Kidney glomerular epithelial cell (primary cell): ENCODE results near the gene CLEC16A.

ENCODE experiments used
- DNase-seq: peaks from one replicate; lab custom pipeline; 2025; lab: John Stamatoyannopoulos, UW

The CLEC16A gene

GRCh38 chr16:11015607-11016006 is 71.2 kb downstream of the CLEC16A start:
- no peak for DNase-seq

GRCh38 chr16:11016524-11016988 is 72.2 kb downstream of the CLEC16A start:
- no peak for DNase-seq

GRCh38 chr16:11016993-11017392 is 72.6 kb downstream of the CLEC16A start:
- no peak for DNase-seq

GRCh38 chr16:11017499-11017898 is 73.1 kb downstream of the CLEC16A start:
- DNase-seq: no peak

GRCh38 chr16:11020388-11020787 is 76.0 kb downstream of the CLEC16A start:
- no peak for DNase-seq

- DNase-seq: no peak
Measured at GRCh38 chr16:11020792-11021551, 76.6 kb downstream of the CLEC16A start.

GRCh38 chr16:11022002-11022401 is 77.6 kb downstream of the CLEC16A start:
- DNase-seq: no peak

GRCh38 chr16:11023262-11024039 is 79.1 kb downstream of the CLEC16A start:
- no peak for DNase-seq

GRCh38 chr16:11024333-11025053 is 80.1 kb downstream of the CLEC16A start:
- peak; percentile 38 for DNase-seq

GRCh38 chr16:11025120-11025531 is 80.8 kb downstream of the CLEC16A start:
- no peak for DNase-seq

- no peak for DNase-seq
Measured at GRCh38 chr16:11029948-11030347, 85.6 kb downstream of the CLEC16A start.

- DNase-seq: no peak
Measured at GRCh38 chr16:11030990-11031510, 86.7 kb downstream of the CLEC16A start.

GRCh38 chr16:11032000-11032921 is 87.9 kb downstream of the CLEC16A start:
- no peak for DNase-seq

GRCh38 chr16:11032922-11033291 is 88.5 kb downstream of the CLEC16A start:
- no peak for DNase-seq

- DNase-seq: no peak
Measured at GRCh38 chr16:11033629-11034420, 89.5 kb downstream of the CLEC16A start.

- no peak for DNase-seq
Measured at GRCh38 chr16:11034481-11034931, 90.1 kb downstream of the CLEC16A start.

GRCh38 chr16:11035096-11035495 is 90.7 kb downstream of the CLEC16A start:
- DNase-seq: no peak

GRCh38 chr16:11036040-11036439 is 91.7 kb downstream of the CLEC16A start:
- no peak for DNase-seq

- DNase-seq: no peak
Measured at GRCh38 chr16:11036868-11037410, 92.6 kb downstream of the CLEC16A start.

- no peak for DNase-seq
Measured at GRCh38 chr16:11038305-11038704, 93.9 kb downstream of the CLEC16A start.
